Heart right ventricle (tissue), 16 donors: ENCODE data around the gene NAV3. TPM values are rescaled to one million over a fixed set of nuclear protein-coding genes. Genes with fewer than 3 reads are reported as not detected.

Experiments
- ATAC-seq, 8 donors: fragments of 200-7000 bp; cut with Tn5 transposase; one replicate each; pipeline ENCODE4 v1.9.1; 2020; ENCODE audit warnings: mild to moderate bottlenecking in 8 of 8, moderate library complexity in 8 of 8, moderate number of reproducible peaks in 1 of 8
- DNase-seq, 2 donors: peaks; one replicate each; pipeline ENCODE4 v3.0.0-alpha.2; 2020
- H3K27ac ChIP-seq, 10 donors: fragments of 200-600 bp; sonication (generic) in 2 of 10; one replicate each; pipeline versions ENCODE4 v1.5.0 to v1.8.0; 2020 to 2022; ENCODE audit warnings: mild to moderate bottlenecking in 3 of 10
- H3K27me3 ChIP-seq, 7 donors: fragments of 200-600 bp; one replicate each; pipeline ENCODE4 v1.8.0; 2021 to 2022; ENCODE audit warnings: mild to moderate bottlenecking in 2 of 7
- H3K36me3 ChIP-seq, 9 donors: fragments of 200-600 bp; sonication (generic) in 1 of 9; one replicate each; pipeline versions ENCODE4 v1.5.0 to v1.8.0; 2020 to 2022; ENCODE audit warnings: mild to moderate bottlenecking in 2 of 9
- H3K4me1 ChIP-seq, 9 donors: fragments of 200-600 bp; sonication (generic) in 1 of 9; one replicate each; pipeline versions ENCODE4 v1.5.0 to v1.8.0; 2020 to 2022; ENCODE audit warnings: mild to moderate bottlenecking in 4 of 9
- H3K4me3 ChIP-seq, 10 donors: fragments of 200-600 bp; sonication (generic) in 2 of 10; one replicate each; pipeline versions ENCODE4 v1.5.0 to v1.8.0; 2020 to 2022; ENCODE audit warnings: mild to moderate bottlenecking in 7 of 10, moderate library complexity in 2 of 10
- H3K9me3 ChIP-seq, 11 donors: fragments of 200-600 bp in 10 of 11; sonication (generic) in 2 of 11; one replicate each; pipeline versions ENCODE4 v1.5.0 to v1.8.0; 2013 to 2022; ENCODE audit warnings: mild to moderate bottlenecking in 2 of 11, control low read depth in 1 of 11, moderate library complexity in 1 of 11
- WGBS, 2 donors: extraction: QIAGEN DNeasy Blood & Tissue Kit; methylation state at CpG; one replicate each; pipeline ENCODE4 v1.1.7; 2013; ENCODE audit warnings: inconsistent platforms in 1 of 2; 5-methylcytosine and 5-hydroxymethylcytosine counted together
- intact Hi-C, 10 donors: fragments of 100-400 bp; cut with DNase I; formaldehyde crosslinking; loops; one replicate each; pipeline versions ENCODE4 v1.11.1 to v1.14.2; 2022
- polyA plus RNA-seq, 2 donors: library from polyadenylated mRNA; stranded (reverse); fragments of 200-250 nt; gene quantifications; one replicate each; pipeline ENCODE4 v1.2.3, GENCODE V29; 2013
- total RNA-seq, 10 donors: library from RNA; stranded (reverse); fragmentation: NEBNext Ultra II Directional in 3 of 10; extraction: Animal tissue kit (Norgen Biotek cat#: 25700) in 3 of 10; gene quantifications; one replicate each; pipeline versions ENCODE4 v1.2.1 to v1.2.4, GENCODE V29; 2021 to 2023
- TF ChIP-seq, protein P1 (sequence below), 9 donors: fragments of 200-600 bp; sonication (generic) in 2 of 9; IDR thresholded peaks; one replicate each; pipeline versions ENCODE4 v1.5.0 to v1.8.0; 2021 to 2022; ENCODE audit warnings: antibody characterized with exemption in 9 of 9, mild to moderate bottlenecking in 5 of 9, moderate library complexity in 1 of 9
- donor health status: Arrhythmogenic right ventricular cardiomyopathy.
- donor health status: ischemic (EF 13 %, LVEDD 7.1; RV severe dilation, severe dysfunction).
- donor health status: healthy with polysubstance abuse.
- donor health status: DM: no; HTN: yes; CAD: no.
- donor health status: DM: no; HTN: no; CAD: no.
- donor health status: ischemic (EF 25% LVEDD 6.9; RV normal size, moderate dysfunction).
- donor health status: ischemic (EF 25% LVEDD 5.7; RV mildly dilated, moderate dysfunction).
- donor health status: healthy.
- donor health status: DM: yes; HTN: yes; CAD: no.
- donor health status: Ischemic cardiomyopathy.
- donor health status: ischemic (EF 35%, LVEDD 5.7; RV mildly dilated, moderate dysfunction).
- donor health status: nonischemic (EF 11% LVEDD 7.7; RV severe dilation, severe dysfunction).
- donor health status: DM: yes; HTN: yes; CAD: no.
- donor health status: PGD.
- donor health status: ischemic (EF 29% LVEDD 5.4; RV normal size, mild dysfunction).
- donor health status: nonischemic (EF 23%, LVEDD 6.1; RV moderate dilation, normal function).

Gene NAV3
- total and polyA plus RNA-seq, 12 donors = 0.91 to 7.6 (median 4.6) TPM

DNA sequence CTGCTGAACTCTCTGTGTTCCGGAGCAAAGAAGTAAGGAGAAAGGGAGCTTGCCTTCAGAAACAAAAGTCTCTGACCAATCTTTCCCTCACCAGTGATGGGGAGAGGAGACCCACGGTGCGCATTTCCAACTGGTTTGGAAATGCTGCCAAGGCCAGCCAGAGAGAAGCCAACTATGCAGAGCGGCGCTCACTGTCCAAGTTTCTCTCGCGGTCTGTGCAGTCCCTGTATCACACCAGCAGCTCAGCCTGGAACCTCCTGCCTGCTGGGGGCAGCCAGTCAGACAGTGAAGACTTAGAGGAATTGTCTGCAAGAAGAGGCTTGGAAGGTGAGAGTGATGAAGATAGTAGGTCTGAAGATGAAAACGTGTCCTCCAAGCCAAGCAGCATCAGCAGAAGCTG lies 206.2 kb downstream of the NAV3 start:
- Histone ChIP-seq H3K27me3 (no peaks in the 10 kb centered on the region), H3K4me3 (no peak overlapping the region), H3K9me3 (no peaks in the 10 kb centered on the region), H3K4me1 (peaks cover 0 to 18% (median 0%) of the 10 kb centered on the region in 9 donors), H3K36me3 (no peaks in the 10 kb centered on the region), H3K27ac (no peak overlapping the region)
- TF ChIP-seq, protein P1, sequence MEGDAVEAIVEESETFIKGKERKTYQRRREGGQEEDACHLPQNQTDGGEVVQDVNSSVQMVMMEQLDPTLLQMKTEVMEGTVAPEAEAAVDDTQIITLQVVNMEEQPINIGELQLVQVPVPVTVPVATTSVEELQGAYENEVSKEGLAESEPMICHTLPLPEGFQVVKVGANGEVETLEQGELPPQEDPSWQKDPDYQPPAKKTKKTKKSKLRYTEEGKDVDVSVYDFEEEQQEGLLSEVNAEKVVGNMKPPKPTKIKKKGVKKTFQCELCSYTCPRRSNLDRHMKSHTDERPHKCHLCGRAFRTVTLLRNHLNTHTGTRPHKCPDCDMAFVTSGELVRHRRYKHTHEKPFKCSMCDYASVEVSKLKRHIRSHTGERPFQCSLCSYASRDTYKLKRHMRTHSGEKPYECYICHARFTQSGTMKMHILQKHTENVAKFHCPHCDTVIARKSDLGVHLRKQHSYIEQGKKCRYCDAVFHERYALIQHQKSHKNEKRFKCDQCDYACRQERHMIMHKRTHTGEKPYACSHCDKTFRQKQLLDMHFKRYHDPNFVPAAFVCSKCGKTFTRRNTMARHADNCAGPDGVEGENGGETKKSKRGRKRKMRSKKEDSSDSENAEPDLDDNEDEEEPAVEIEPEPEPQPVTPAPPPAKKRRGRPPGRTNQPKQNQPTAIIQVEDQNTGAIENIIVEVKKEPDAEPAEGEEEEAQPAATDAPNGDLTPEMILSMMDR (IDR thresholded peaks at IDR 0.05) = no peak
- intact Hi-C loops = no loop called here
- DNase-seq = no peak
- no peak for ATAC-seq
- 94 to 96% methylated on average over 8 of the region's 8 CpGs for WGBS, 2 donors

DNA sequence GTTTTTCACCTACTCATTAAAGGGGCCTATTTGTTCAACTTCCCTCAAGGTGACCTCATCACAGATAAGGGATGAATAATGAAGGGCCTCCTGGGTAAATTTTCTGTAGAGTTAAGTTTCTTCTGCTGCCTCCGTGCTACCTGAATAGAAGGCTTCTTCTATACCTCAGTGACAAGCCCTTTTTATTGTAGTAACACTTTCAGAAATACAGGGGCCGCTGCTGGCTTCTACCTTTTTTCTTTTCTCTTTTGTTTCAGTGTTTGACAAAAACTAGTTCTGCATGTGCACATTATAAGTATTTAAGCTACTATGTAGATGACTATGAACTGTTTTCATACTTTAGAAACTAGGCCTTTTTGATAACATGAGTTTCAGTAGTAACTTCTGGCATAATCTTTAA lies 207.0 kb downstream of the NAV3 start:
- Histone ChIP-seq H3K9me3 (no peaks in the 10 kb centered on the region), H3K27me3 (no peaks in the 10 kb centered on the region), H3K36me3 (no peaks in the 10 kb centered on the region), H3K4me1 (peaks cover 0 to 18% (median 0%) of the 10 kb centered on the region in 9 donors), H3K27ac (no peak overlapping the region), H3K4me3 (no peak overlapping the region)
- TF ChIP-seq, protein P1 (IDR thresholded peaks at IDR 0.05) = no peak
- WGBS, 2 donors = 91 to 94% methylated on average over 2 of the region's 2 CpGs
- no peak for ATAC-seq
- no peak for DNase-seq
- intact Hi-C loops = no loop called here

DNA sequence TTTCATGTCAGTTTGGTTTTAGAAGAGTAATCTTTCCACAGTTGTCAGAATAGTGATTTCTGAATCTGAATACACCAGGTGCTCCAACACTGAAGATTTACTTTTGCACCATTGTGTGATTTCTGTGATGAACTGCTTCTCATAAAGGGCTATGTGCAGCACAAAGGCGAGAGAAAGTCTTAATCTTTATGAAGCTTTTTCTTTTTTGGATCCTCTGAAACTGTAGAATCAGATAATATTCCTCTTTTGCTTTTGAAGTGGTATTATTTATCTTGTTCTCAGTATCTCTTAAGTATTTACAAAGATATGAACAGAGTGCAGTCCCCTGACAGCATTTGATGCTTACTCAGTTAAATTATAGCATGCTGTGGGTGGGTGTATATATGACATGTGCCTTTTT lies 207.8 kb downstream of the NAV3 start:
- Histone ChIP-seq H3K27ac (no peak overlapping the region), H3K27me3 (no peaks in the 10 kb centered on the region), H3K36me3 (no peaks in the 10 kb centered on the region), H3K4me3 (no peak overlapping the region), H3K9me3 (peaks cover 0 to 5% (median 0%) of the 10 kb centered on the region in 11 donors), H3K4me1 (peaks cover 0 to 12% (median 0%) of the 10 kb centered on the region in 9 donors)
- ATAC-seq (no peak), DNase-seq (no peak)
- 95% methylated on average over 1 of the region's 1 CpG for WGBS, 2 donors
- intact Hi-C loops = no loop called here
- TF ChIP-seq, protein P1 (IDR thresholded peaks at IDR 0.05) = no peak

DNA sequence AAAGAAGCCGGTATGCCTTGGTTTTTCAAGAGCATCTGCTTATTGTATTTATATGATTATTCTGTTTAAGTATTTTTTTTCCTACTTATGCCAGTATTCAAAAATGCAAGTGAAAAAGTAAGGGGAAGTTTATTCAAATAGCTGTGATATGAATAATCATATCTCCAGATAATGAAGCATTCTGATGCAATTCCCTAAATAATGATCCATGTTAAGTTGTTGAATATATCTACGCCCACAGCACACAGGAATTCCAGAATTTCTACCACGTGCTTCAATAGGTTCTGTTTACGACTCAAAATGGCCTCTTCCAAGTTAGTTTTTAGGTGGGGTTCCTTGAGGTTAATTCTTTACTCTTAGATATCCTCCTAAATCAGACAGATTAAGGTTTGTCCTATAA lies 208.3 kb downstream of the NAV3 start:
- no peaks in the 10 kb centered on the region for H3K27me3 ChIP-seq
- intact Hi-C loops = no loop called here
- no peak overlapping the region for H3K27ac ChIP-seq
- DNase-seq = no peak
- ATAC-seq = no peak
- H3K4me3 ChIP-seq = no peak overlapping the region
- H3K4me1 ChIP-seq = peaks cover 0 to 8% (median 0%) of the 10 kb centered on the region in 9 donors
- no peaks in the 10 kb centered on the region for H3K36me3 ChIP-seq
- peaks cover 0 to 9% (median 0%) of the 10 kb centered on the region in 11 donors for H3K9me3 ChIP-seq
- TF ChIP-seq, protein P1 (IDR thresholded peaks at IDR 0.05) = no peak
- 90% methylated on average over 4 of the region's 4 CpGs for WGBS, 2 donors
